Kidney epithelial cell (primary cell): ENCODE results near the gene NAPA. TPM values are rescaled to one million over a fixed set of nuclear protein-coding genes. Genes with fewer than 3 reads are reported as not detected.

Experiments
- DNase-seq: peaks from one replicate; pipeline ENCODE4 v3.0.0-alpha.2; 2010; ENCODE audit warnings: low read depth
- H3K27me3 ChIP-seq: 2 replicates; pipeline ENCODE4 v1.6.0; 2011; ENCODE audit warnings: low read length; ENCODE audit not compliant: control insufficient read depth, insufficient read depth
- H3K36me3 ChIP-seq: 2 replicates; pipeline ENCODE4 v1.5.1; 2011; ENCODE audit warnings: low read length; ENCODE audit not compliant: control insufficient read depth, insufficient read depth
- H3K4me3 ChIP-seq: 2 replicates; pipeline ENCODE4 v1.5.1; 2011; ENCODE audit warnings: low read depth, mild to moderate bottlenecking, control low read depth, low read length
- CTCF ChIP-seq: IDR thresholded peaks from 2 replicates; pipeline ENCODE4 v1.5.1; 2011; ENCODE audit warnings: mild to moderate bottlenecking, moderate library complexity, low read length, control low read depth, inconsistent platforms; ENCODE audit not compliant: insufficient read depth, poor library complexity, severe bottlenecking
- total RNA-seq: library from RNA; depleted of rRNA; stranded (reverse); fragments of >200 nt; gene quantifications from 2 replicates; pipeline ENCODE4 v1.2.3, GENCODE V29; 2015

Gene NAPA
- total RNA-seq, 1 donor from 2014 or later, result 127 TPM

- TF ChIP-seq CTCF, result no peak
- no peak for DNase-seq
- Histone ChIP-seq H3K4me3 (no peak overlapping the region), H3K36me3 (no peaks in the 10 kb centered on the region), H3K27me3 (peaks cover 63% of the 10 kb centered on the region)
Observed at GRCh38 chr19:47456721-47457474, 58.0 kb downstream of the NAPA start.

- Histone ChIP-seq H3K27me3 (peaks cover 67% of the 10 kb centered on the region), H3K4me3 (no peak overlapping the region), H3K36me3 (no peaks in the 10 kb centered on the region)
- DNase-seq, result no peak
- no peak for TF ChIP-seq CTCF
Observed at GRCh38 chr19:47450478-47450877, 64.4 kb downstream of the NAPA start.

- Histone ChIP-seq H3K36me3 (no peaks in the 10 kb centered on the region), H3K27me3 (peaks cover 73% of the 10 kb centered on the region), H3K4me3 (no peak overlapping the region)
- DNase-seq, result no peak
- no peak for TF ChIP-seq CTCF
Observed at GRCh38 chr19:47448360-47448727, 66.5 kb downstream of the NAPA start.

- TF ChIP-seq CTCF, result no peak
- H3K27me3 ChIP-seq, result peaks cover 76% of the 10 kb centered on the region
- H3K36me3 ChIP-seq, result no peaks in the 10 kb centered on the region
- no peak overlapping the region for H3K4me3 ChIP-seq
- DNase-seq, result no peak
Observed at GRCh38 chr19:47447470-47448359, 67.1 kb downstream of the NAPA start.

GRCh38 chr19:47446534-47447469 lies 68.1 kb downstream of the NAPA start:
- H3K27me3 ChIP-seq, result peaks cover 80% of the 10 kb centered on the region
- no peak for TF ChIP-seq CTCF
- H3K36me3 ChIP-seq, result no peaks in the 10 kb centered on the region
- DNase-seq, result no peak
- H3K4me3 ChIP-seq, result no peak overlapping the region
